ENCODE data around the gene DMGDH. TPM values are rescaled to one million over a fixed set of nuclear protein-coding genes. Genes with fewer than 3 reads are reported as not detected.

The DMGDH gene
- total and polyA plus RNA-seq, 10 of the 15 experiments (the other 5 are each of a cell fraction or from before 2014, with no cell fraction given), result 0.22 to 1.5 (median 0.44) TPM; not detected in 3

DNA sequence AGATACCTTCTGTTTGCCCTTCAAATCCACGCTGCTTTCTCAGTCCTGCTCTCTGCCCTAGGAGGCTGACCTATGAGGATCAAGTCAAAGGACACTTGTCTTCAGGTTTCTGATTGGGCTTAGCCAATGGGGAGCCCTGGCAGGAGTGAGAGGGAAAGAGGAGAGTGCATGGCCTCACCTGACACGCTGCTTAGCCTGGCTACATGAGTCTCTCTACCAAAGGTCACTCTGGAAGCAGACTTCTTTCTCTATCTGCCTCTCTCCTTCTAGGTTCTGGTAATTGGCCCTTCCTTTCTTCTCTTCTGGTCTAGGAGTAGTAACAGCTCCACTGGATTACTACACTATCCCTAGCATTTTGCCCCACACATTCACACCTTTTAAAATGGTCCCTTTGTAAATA lies 97.5 kb downstream of the DMGDH start:
- Histone ChIP-seq H3K79me2 (ENCODE audit: control insufficient read depth, insufficient read depth, low read length) (no peaks in the 10 kb centered on the region), H3K4me3 (no peak overlapping the region), H2AFZ (ENCODE audit: control insufficient read depth, low read depth, low read length) (no peak overlapping the region), H4K20me1 (ENCODE audit: control insufficient read depth, insufficient read depth) (no peaks in the 10 kb centered on the region), H3K27me3 (replicated peaks in 1 of 2; ENCODE audit: control insufficient read depth in 2 of 2, insufficient read depth in 2 of 2, low read length in 1 of 2) (no peaks in the 10 kb centered on the region), H3K36me3 (ENCODE audit: control insufficient read depth in 2 of 2, insufficient read depth in 2 of 2, low read length in 1 of 2) (0 out of 4 replicates have a peak, but pooled peaks cover 0 to 3% of the 10 kb centered on the region in 2 experiments), H3K9me3 (replicated peaks; ENCODE audit: control insufficient read depth, insufficient read depth, low read length) (no peaks in the 10 kb centered on the region), H3K4me2 (ENCODE audit: control insufficient read depth, insufficient read depth) (no peak overlapping the region), H3K27ac (ENCODE audit: control insufficient read depth, insufficient read depth) (no peak overlapping the region), H3K4me1 (ENCODE audit: control insufficient read depth, insufficient read depth, low read length) (no peaks in the 10 kb centered on the region), H3K9ac (ENCODE audit: control insufficient read depth, insufficient read depth, low read length) (no peak overlapping the region)
- ChIA-PET SMC1A (ENCODE audit: uncharacterized antibody, unreplicated experiment) (interaction anchor here (0.6 to 4.0 kb wide), 6 partner anchors 10 to 570 kb away, joined by 3 to 16 read pairs (median 4); no protein-coding TSS in a partner anchor), RAD21 (ENCODE audit: unreplicated experiment) (interaction anchor here (1.7 to 3.0 kb wide), 2 partner anchors 72 to 161 kb away, joined by 5 to 7 read pairs; no protein-coding TSS in a partner anchor), CTCF (interaction anchor here (0.6 to 5.4 kb wide), 2 partner anchors 9 to 72 kb away, joined by 3 to 27 read pairs; no protein-coding TSS in a partner anchor), POLR2A (interaction anchor here (1.2 to 1.6 kb wide), 2 partner anchors 9 to 10 kb away, joined by 4 to 5 read pairs; no protein-coding TSS in a partner anchor)
- DNase-seq (ENCODE audit: low read depth, low spot score) (no peak), ATAC-seq (no peak), FAIRE-seq (no peak)
- BruUV-seq (replicated peaks), result no TSS peak
- 70% methylated on average over 2 of the region's 2 CpGs for WGBS (ENCODE audit: insufficient coverage, insufficient replicate concordance, low lambda C conversion rate, missing lambda C conversion rate)
- intact Hi-C loops (cut with micrococcal nuclease; ENCODE audit: unreplicated experiment) (loop anchor here (10.0 kb wide), 1 partner anchor 327 kb away; the partner anchor contains the start of gene LHFPL2), in situ Hi-C loops (cut with MboI) (no loop called here)
- no peak for TF ChIP-seq CHD1 (IDR thresholded peaks at IDR 0.05; ENCODE audit: low read depth, low read length)
- no peak for TF ChIP-seq RAD51 (IDR thresholded peaks at IDR 0.05)
- TF ChIP-seq, protein P1, sequence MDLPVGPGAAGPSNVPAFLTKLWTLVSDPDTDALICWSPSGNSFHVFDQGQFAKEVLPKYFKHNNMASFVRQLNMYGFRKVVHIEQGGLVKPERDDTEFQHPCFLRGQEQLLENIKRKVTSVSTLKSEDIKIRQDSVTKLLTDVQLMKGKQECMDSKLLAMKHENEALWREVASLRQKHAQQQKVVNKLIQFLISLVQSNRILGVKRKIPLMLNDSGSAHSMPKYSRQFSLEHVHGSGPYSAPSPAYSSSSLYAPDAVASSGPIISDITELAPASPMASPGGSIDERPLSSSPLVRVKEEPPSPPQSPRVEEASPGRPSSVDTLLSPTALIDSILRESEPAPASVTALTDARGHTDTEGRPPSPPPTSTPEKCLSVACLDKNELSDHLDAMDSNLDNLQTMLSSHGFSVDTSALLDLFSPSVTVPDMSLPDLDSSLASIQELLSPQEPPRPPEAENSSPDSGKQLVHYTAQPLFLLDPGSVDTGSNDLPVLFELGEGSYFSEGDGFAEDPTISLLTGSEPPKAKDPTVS (IDR thresholded peaks at IDR 0.05; ENCODE audit: low read depth, low read length), result no peak
- TF ChIP-seq GATAD2B (conservative IDR thresholded peaks at IDR 0.05; ENCODE audit: low read depth), result no peak
- no peak for TF ChIP-seq CHD2 (IDR thresholded peaks at IDR 0.05; ENCODE audit: borderline replicate concordance, low read depth, low read length)
- TF ChIP-seq, protein P2, sequence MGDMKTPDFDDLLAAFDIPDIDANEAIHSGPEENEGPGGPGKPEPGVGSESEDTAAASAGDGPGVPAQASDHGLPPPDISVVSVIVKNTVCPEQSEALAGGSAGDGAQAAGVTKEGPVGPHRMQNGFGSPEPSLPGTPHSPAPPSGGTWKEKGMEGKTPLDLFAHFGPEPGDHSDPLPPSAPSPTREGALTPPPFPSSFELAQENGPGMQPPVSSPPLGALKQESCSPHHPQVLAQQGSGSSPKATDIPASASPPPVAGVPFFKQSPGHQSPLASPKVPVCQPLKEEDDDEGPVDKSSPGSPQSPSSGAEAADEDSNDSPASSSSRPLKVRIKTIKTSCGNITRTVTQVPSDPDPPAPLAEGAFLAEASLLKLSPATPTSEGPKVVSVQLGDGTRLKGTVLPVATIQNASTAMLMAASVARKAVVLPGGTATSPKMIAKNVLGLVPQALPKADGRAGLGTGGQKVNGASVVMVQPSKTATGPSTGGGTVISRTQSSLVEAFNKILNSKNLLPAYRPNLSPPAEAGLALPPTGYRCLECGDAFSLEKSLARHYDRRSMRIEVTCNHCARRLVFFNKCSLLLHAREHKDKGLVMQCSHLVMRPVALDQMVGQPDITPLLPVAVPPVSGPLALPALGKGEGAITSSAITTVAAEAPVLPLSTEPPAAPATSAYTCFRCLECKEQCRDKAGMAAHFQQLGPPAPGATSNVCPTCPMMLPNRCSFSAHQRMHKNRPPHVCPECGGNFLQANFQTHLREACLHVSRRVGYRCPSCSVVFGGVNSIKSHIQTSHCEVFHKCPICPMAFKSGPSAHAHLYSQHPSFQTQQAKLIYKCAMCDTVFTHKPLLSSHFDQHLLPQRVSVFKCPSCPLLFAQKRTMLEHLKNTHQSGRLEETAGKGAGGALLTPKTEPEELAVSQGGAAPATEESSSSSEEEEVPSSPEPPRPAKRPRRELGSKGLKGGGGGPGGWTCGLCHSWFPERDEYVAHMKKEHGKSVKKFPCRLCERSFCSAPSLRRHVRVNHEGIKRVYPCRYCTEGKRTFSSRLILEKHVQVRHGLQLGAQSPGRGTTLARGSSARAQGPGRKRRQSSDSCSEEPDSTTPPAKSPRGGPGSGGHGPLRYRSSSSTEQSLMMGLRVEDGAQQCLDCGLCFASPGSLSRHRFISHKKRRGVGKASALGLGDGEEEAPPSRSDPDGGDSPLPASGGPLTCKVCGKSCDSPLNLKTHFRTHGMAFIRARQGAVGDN (IDR thresholded peaks at IDR 0.05), result no peak
- no peak for TF ChIP-seq NKRF (conservative IDR thresholded peaks at IDR 0.05)

All from GM12878 (cell line).